Activated naive CD8-positive, alpha-beta T cell treated with anti-CD3 and anti-CD28 coated beads, Interleukin-2, amount 10 ng/mL, durations not matched to agents 7 days and 5 days (primary cell): ENCODE results near the gene GSDME. TPM values are rescaled to one million over a fixed set of nuclear protein-coding genes. Genes with fewer than 3 reads are reported as not detected.

Source experiments
- ATAC-seq: fragments of 150-1000 bp; cut with Tn5 transposase; one replicate; pipeline ENCODE4 v1.10.0; 2021; ENCODE audit warnings: low read depth, moderate library complexity
- POLR2A ChIA-PET: fragments of 350-600 bp; sonication (Branson Sonifier 250); formaldehyde crosslinking; loops from one replicate; lab custom pipeline; 2021; ENCODE audit warnings: antibody characterized with exemption; lab: Charles Lee
- DNase-seq: peaks from one replicate; pipeline ENCODE4 v3.0.0; 2021
- H3K27ac Mint-ChIP-seq: one replicate; pipeline ENCODE4 v1.8.0; 2022; ENCODE audit warnings: mild to moderate bottlenecking, mixed read lengths
- H3K27me3 Mint-ChIP-seq: one replicate; pipeline ENCODE4 v1.8.0; 2022; ENCODE audit warnings: mild to moderate bottlenecking, moderate library complexity, mixed read lengths
- H3K36me3 Mint-ChIP-seq: one replicate; pipeline ENCODE4 v1.8.0; 2021; ENCODE audit warnings: mild to moderate bottlenecking, mixed read lengths
- H3K4me1 Mint-ChIP-seq: one replicate; pipeline ENCODE4 v1.8.0; 2021; ENCODE audit warnings: mixed read lengths
- H3K4me3 Mint-ChIP-seq: one replicate; pipeline ENCODE4 v1.8.0; 2022; ENCODE audit warnings: mild to moderate bottlenecking, moderate library complexity, mixed read lengths
- H3K9me3 Mint-ChIP-seq: one replicate; pipeline ENCODE4 v1.8.0; 2021; ENCODE audit warnings: mixed read lengths
- total RNA-seq, 2 experiments: library from RNA; stranded (reverse); gene quantifications; one replicate each; pipeline ENCODE4 v1.2.3, GENCODE V29; 2021

GSDME gene
- total RNA-seq, 2 experiments from 2014 or later = 2.5 to 3.1 TPM

- Mint-ChIP-seq H3K4me1 (peaks cover 15% of the 10 kb centered on the region), H3K36me3 (no peaks in the 10 kb centered on the region), H3K9me3 (peaks cover 4% of the 10 kb centered on the region), H3K27me3 (peaks cover 53% of the 10 kb centered on the region), H3K27ac (no peak overlapping the region), H3K4me3 (no peak overlapping the region)
- DNase-seq = no peak
- no peak for ATAC-seq
- POLR2A ChIA-PET = no interaction called here
Observed at GRCh38 chr7:24764011-24764410, 6.7 kb upstream of the GSDME start.

- peaks cover 59% of the 10 kb centered on the region for H3K27me3 Mint-ChIP-seq
- H3K4me3 Mint-ChIP-seq = no peak overlapping the region
- H3K36me3 Mint-ChIP-seq = no peaks in the 10 kb centered on the region
- peaks cover 9% of the 10 kb centered on the region for H3K4me1 Mint-ChIP-seq
- POLR2A ChIA-PET = no interaction called here
- no peak for ATAC-seq
- H3K9me3 Mint-ChIP-seq = peaks cover 4% of the 10 kb centered on the region
- DNase-seq = no peak
- H3K27ac Mint-ChIP-seq = no peak overlapping the region
Observed at GRCh38 chr7:24763303-24763901, 6.1 kb upstream of the GSDME start.

- POLR2A ChIA-PET = no interaction called here
- ATAC-seq (no peak), DNase-seq (no peak)
- peaks cover 66% of the 10 kb centered on the region for H3K27me3 Mint-ChIP-seq
- no peak overlapping the region for H3K4me3 Mint-ChIP-seq
- peaks cover 5% of the 10 kb centered on the region for H3K4me1 Mint-ChIP-seq
- no peak overlapping the region for H3K27ac Mint-ChIP-seq
- H3K9me3 Mint-ChIP-seq = peaks cover 4% of the 10 kb centered on the region
- no peaks in the 10 kb centered on the region for H3K36me3 Mint-ChIP-seq
Observed at GRCh38 chr7:24762771-24763170, 5.5 kb upstream of the GSDME start.

GRCh38 chr7:24760968-24761367 lies 3.7 kb upstream of the GSDME start:
- no peak for DNase-seq
- Mint-ChIP-seq H3K36me3 (no peaks in the 10 kb centered on the region), H3K4me3 (no peak overlapping the region), H3K9me3 (peaks cover 4% of the 10 kb centered on the region), H3K27ac (no peak overlapping the region), H3K27me3 (peaks cover 69% of the 10 kb centered on the region), H3K4me1 (peaks cover 13% of the 10 kb centered on the region)
- POLR2A ChIA-PET = no interaction called here
- no peak for ATAC-seq

GRCh38 chr7:24756545-24757352 lies 515 bp downstream of the GSDME start:
- peak; percentile 47 for DNase-seq
- peak; percentile 20 for ATAC-seq
- no peaks in the 10 kb centered on the region for H3K36me3 Mint-ChIP-seq
- H3K27me3 Mint-ChIP-seq = peaks cover 51% of the 10 kb centered on the region
- POLR2A ChIA-PET = interaction anchor here (0.6 kb wide), 1 partner anchor 11 kb away, joined by 4 read pairs; no protein-coding TSS in a partner anchor
- peaks cover 23% of the 10 kb centered on the region for H3K4me1 Mint-ChIP-seq
- peak overlapping the region; percentile 91 for H3K4me3 Mint-ChIP-seq
- H3K27ac Mint-ChIP-seq = peak overlapping the region; percentile 77
- peaks cover 4% of the 10 kb centered on the region for H3K9me3 Mint-ChIP-seq

GRCh38 chr7:24755541-24756407 lies 1.5 kb downstream of the GSDME start:
- Mint-ChIP-seq H3K4me1 (peaks cover 23% of the 10 kb centered on the region), H3K27ac (peak overlapping the region; percentile 64), H3K27me3 (peaks cover 45% of the 10 kb centered on the region), H3K36me3 (no peaks in the 10 kb centered on the region), H3K4me3 (peak overlapping the region; percentile 91), H3K9me3 (no peaks in the 10 kb centered on the region)
- DNase-seq (no peak), ATAC-seq (peak; percentile 56)
- POLR2A ChIA-PET = interaction anchor here (0.6 kb wide), 1 partner anchor 12 kb away, joined by 4 read pairs; no protein-coding TSS in a partner anchor

- Mint-ChIP-seq H3K27ac (peak overlapping the region; percentile 64), H3K36me3 (no peaks in the 10 kb centered on the region), H3K9me3 (no peaks in the 10 kb centered on the region), H3K4me3 (peak overlapping the region; percentile 91), H3K27me3 (peaks cover 46% of the 10 kb centered on the region), H3K4me1 (peaks cover 23% of the 10 kb centered on the region)
- DNase-seq (no peak), ATAC-seq (no peak)
- POLR2A ChIA-PET = no interaction called here
Observed at GRCh38 chr7:24754906-24755506, 2.3 kb downstream of the GSDME start.

- POLR2A ChIA-PET = no interaction called here
- Mint-ChIP-seq H3K4me3 (no peak overlapping the region), H3K27ac (no peak overlapping the region), H3K36me3 (no peaks in the 10 kb centered on the region), H3K9me3 (no peaks in the 10 kb centered on the region), H3K4me1 (peaks cover 25% of the 10 kb centered on the region), H3K27me3 (peaks cover 28% of the 10 kb centered on the region)
- no peak for ATAC-seq
- DNase-seq = no peak
Observed at GRCh38 chr7:24752073-24752800, 5.0 kb downstream of the GSDME start.

- H3K9me3 Mint-ChIP-seq = no peaks in the 10 kb centered on the region
- no peak overlapping the region for H3K4me3 Mint-ChIP-seq
- ATAC-seq (no peak), DNase-seq (no peak)
- H3K36me3 Mint-ChIP-seq = no peaks in the 10 kb centered on the region
- POLR2A ChIA-PET = interaction anchor here (0.6 kb wide), 1 partner anchor 19 kb away, joined by 3 read pairs; no protein-coding TSS in a partner anchor
- H3K4me1 Mint-ChIP-seq = peaks cover 22% of the 10 kb centered on the region
- H3K27ac Mint-ChIP-seq = no peak overlapping the region
- H3K27me3 Mint-ChIP-seq = peaks cover 24% of the 10 kb centered on the region
Observed at GRCh38 chr7:24751484-24751883, 5.8 kb downstream of the GSDME start.

- Mint-ChIP-seq H3K36me3 (no peaks in the 10 kb centered on the region), H3K27me3 (peaks cover 23% of the 10 kb centered on the region), H3K27ac (no peak overlapping the region), H3K4me3 (no peak overlapping the region), H3K4me1 (peaks cover 13% of the 10 kb centered on the region), H3K9me3 (no peaks in the 10 kb centered on the region)
- POLR2A ChIA-PET = interaction anchor here (0.5 kb wide), 1 partner anchor 34 kb away, joined by 3 read pairs; no protein-coding TSS in a partner anchor
- DNase-seq (no peak), ATAC-seq (no peak)
Observed at GRCh38 chr7:24750441-24751055, 6.7 kb downstream of the GSDME start.

GRCh38 chr7:24748521-24748920 lies 8.7 kb downstream of the GSDME start:
- H3K4me1 Mint-ChIP-seq = peaks cover 3% of the 10 kb centered on the region
- POLR2A ChIA-PET = no interaction called here
- H3K27me3 Mint-ChIP-seq = peaks cover 18% of the 10 kb centered on the region
- H3K9me3 Mint-ChIP-seq = no peaks in the 10 kb centered on the region
- DNase-seq (no peak), ATAC-seq (no peak)
- no peaks in the 10 kb centered on the region for H3K36me3 Mint-ChIP-seq
- H3K4me3 Mint-ChIP-seq = no peak overlapping the region
- no peak overlapping the region for H3K27ac Mint-ChIP-seq

- Mint-ChIP-seq H3K4me1 (peaks cover 3% of the 10 kb centered on the region), H3K4me3 (no peak overlapping the region), H3K9me3 (no peaks in the 10 kb centered on the region), H3K27ac (no peak overlapping the region), H3K36me3 (no peaks in the 10 kb centered on the region), H3K27me3 (peaks cover 6% of the 10 kb centered on the region)
- no peak for ATAC-seq
- DNase-seq = no peak
- POLR2A ChIA-PET = no interaction called here
Observed at GRCh38 chr7:24745355-24745754, 11.9 kb downstream of the GSDME start.
